Measurements from ENCODE around the gene GNAL.

GNAL gene

DNA sequence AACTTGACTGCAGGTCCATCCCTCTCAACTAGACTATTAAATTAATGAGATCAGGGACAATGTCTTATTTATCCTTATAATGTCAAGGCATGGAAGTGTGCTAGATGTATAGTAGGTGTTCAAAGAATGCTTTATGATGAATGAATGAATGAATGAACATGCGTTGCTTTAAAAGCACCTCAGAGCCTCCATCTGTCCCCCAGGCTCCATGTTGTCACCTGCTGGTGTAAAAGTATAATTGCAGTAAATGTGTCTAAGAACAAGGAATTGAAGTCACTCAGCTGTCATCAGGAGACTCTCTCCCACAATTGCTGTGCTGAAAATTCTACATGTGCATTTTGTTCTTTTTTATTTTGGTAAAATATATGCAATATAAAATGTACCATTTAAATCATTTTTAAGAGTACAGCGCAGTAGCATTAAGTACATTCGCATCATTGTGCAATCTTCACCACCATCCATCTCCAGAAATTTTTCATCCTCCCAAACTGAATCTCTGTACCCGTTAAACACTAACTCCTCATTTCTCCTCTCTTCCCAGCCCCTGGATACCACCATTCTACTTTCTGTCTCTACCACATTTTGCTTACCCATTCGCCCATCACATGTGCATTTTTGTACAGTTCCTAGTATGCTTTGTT is 52.6 kb downstream of the GNAL start:
- TF ChIP-seq, protein P1, sequence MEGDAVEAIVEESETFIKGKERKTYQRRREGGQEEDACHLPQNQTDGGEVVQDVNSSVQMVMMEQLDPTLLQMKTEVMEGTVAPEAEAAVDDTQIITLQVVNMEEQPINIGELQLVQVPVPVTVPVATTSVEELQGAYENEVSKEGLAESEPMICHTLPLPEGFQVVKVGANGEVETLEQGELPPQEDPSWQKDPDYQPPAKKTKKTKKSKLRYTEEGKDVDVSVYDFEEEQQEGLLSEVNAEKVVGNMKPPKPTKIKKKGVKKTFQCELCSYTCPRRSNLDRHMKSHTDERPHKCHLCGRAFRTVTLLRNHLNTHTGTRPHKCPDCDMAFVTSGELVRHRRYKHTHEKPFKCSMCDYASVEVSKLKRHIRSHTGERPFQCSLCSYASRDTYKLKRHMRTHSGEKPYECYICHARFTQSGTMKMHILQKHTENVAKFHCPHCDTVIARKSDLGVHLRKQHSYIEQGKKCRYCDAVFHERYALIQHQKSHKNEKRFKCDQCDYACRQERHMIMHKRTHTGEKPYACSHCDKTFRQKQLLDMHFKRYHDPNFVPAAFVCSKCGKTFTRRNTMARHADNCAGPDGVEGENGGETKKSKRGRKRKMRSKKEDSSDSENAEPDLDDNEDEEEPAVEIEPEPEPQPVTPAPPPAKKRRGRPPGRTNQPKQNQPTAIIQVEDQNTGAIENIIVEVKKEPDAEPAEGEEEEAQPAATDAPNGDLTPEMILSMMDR (IDR thresholded peaks at IDR 0.05; ENCODE audit: low read depth, low read length): peak; percentile 31
- DNase-seq (ENCODE audit: extremely low read depth, low read depth): no peak

DNA sequence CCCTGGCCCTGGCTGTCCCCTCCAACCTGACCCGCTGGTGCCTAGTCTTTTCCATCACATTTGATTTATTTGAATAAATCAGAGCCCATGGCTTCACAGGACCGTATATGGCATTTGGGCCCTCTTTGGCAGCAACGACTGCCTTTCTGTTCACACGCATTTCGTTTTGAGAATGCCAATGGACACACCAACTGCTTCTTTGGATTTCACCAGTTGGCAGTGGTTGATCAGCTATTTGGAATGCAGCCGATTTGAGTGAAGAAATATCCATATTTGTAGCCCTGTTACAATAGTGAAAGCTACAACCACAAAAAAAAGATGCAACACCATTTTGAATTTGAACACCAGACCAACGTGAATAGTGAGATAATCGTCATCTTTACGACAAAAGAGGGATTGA is 56.5 kb downstream of the GNAL start:
- no peak for DNase-seq (ENCODE audit: extremely low read depth, low read depth)
- TF ChIP-seq, protein P1 (IDR thresholded peaks at IDR 0.05; ENCODE audit: low read depth, low read length): no peak

DNA sequence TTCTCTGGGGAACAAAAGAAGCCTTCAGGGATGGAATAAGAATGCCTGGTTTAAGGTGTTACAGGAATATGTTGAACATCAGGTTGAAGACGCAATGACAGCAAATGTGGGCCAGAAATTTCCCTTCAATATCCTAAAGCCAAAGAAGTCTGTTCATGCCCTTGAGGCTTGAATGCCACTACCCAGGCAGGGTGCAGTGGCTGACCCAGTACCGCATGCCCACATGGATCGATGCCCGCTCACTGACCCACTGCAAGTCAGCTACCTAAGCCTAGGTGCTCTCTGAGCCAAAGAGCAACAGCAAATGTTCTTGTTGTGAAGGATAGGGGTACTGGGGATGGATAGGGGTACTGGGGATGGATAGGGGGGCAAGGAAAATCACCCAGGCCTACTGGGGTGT is 58.2 kb downstream of the GNAL start:
- no peak for DNase-seq (ENCODE audit: extremely low read depth, low read depth)
- TF ChIP-seq, protein P1 (IDR thresholded peaks at IDR 0.05; ENCODE audit: low read depth, low read length): no peak

DNA sequence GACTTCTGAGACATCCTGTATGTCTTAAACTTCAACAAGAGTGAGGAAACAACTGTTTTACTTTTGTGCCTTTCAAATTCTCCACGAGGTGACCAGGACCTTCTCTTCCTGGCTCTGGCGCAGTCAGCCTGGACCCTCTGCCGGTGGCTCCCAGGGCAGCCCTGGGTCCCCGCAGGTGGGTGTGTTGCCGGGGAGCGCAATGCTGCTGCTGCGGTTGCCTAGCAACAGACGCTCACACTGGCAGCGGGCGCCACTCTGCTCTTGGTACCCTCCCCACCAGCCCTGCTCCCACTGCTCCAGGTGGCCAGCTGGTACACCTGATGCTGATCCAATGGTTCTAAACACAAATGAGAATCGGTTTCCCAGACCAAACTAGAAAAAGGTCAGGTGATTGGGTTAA is 58.7 kb downstream of the GNAL start:
- TF ChIP-seq, protein P1 (IDR thresholded peaks at IDR 0.05; ENCODE audit: low read depth, low read length): no peak
- no peak for DNase-seq (ENCODE audit: extremely low read depth, low read depth)

DNA sequence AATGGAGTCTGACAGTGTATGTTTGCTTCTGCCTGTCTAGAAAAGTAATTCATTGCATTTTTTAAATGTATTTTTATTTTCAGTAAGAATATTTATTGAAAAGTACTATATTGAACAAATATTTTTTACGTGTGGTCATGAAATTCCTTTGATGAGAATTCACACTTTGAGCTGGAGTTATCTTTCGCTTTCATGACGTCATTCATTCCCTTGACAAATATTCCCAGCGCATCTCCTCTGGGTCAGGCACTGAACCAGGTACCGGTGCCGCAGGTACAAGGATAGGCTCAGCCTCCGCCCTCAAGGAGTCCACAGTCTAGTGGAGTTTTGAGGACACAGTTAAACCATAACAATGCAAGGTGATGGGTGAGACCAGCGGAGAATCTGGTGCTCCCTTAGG is 60.2 kb downstream of the GNAL start:
- TF ChIP-seq, protein P1 (IDR thresholded peaks at IDR 0.05; ENCODE audit: low read depth, low read length): no peak
- no peak for DNase-seq (ENCODE audit: extremely low read depth, low read depth)

DNA sequence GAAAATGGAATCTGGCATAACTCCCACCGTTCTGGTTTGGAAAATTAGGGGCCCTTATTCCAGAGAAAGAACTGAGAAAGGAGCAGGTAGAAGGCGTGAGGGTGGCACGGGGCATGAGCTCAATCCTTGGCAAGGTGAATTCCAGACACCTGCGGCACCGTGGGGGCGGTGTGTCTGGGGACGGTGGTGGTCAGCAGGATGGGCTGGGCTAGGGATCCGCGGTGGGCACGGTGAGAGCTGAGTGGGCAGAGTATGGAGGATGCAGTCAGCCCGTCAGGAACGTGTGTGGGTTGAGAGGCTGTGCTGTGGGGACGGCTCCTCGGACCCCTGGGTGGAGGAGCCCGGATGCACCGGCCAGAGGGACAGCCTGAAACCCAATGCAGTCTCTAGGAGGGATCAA is 61.1 kb downstream of the GNAL start:
- TF ChIP-seq, protein P1 (IDR thresholded peaks at IDR 0.05; ENCODE audit: low read depth, low read length): no peak
- DNase-seq (ENCODE audit: extremely low read depth, low read depth): no peak

DNA sequence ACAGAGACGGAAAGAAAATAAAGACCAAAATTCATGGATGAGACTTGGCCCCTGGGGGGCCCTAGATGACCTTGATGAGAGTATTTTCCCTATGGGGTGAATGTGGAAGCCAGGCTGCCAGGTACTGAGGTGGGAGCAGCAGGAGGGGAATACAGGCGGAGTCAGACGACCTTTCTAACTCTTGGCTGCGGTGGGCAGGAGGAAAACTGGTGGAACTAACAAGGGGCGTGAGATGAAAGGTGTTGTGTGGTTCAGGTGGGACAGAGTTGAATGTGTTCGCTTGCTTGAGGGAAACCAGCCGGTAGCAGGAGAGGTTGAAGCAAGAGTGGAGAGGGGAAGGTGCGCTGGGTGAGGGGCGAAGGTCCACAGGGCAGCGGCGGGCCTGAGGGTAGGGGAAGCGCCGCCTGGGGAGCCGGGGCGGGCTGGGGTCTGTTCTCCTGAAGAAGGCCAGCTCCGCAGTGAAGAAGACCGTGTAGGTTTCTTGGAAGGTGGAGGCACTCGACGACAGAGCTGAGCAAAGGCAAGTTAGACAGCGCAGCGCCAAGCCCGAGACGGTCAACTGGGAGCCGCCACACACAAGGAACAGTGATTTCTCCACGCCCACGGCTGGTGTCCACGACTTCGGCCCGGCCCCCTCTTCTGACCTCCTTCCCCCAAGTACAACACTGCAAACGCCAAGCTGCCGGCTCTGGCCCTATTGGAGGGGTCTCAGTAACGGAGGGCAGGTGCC is 61.7 kb downstream of the GNAL start:
- no peak for DNase-seq (ENCODE audit: extremely low read depth, low read depth)
- TF ChIP-seq, protein P1 (IDR thresholded peaks at IDR 0.05; ENCODE audit: low read depth, low read length): no peak
